GM12878 (cell line): ENCODE measurements around the gene DBNL. TPM values are rescaled to one million over a fixed set of nuclear protein-coding genes. Genes with fewer than 3 reads are reported as not detected.

Experiments
- ATAC-seq: fragments of 200-7000 bp; cut with Tn5 transposase; 3 replicates; pipeline ENCODE4 v1.9.1; 2020; ENCODE audit warnings: mild to moderate bottlenecking, moderate library complexity
- BruUV-seq: library from RNA; stranded (reverse); fragments of 400-500 nt; replicated peaks from 2 replicates; lab custom pipeline; 2021; lab: Mats Ljungman, UMichigan
- CTCF ChIA-PET: fragments of 300-600 bp; sonication (Branson Sonifier 250); formaldehyde crosslinking; extraction: SDS; loops from one replicate; lab custom pipeline; 2021; ENCODE audit warnings: inconsistent platforms; lab: Yijun Ruan, JAX
- POLR2A ChIA-PET: fragments of 350-600 bp; formaldehyde crosslinking; extraction: SDS; loops from one replicate; lab custom pipeline; 2021; ENCODE audit warnings: inconsistent platforms; lab: Charles Lee
- RAD21 ChIA-PET: fragments of 300-600 bp; sonication (Branson Sonifier 250); formaldehyde crosslinking; loops from one replicate; lab custom pipeline; 2023; ENCODE audit warnings: antibody characterized with exemption; ENCODE audit not compliant: unreplicated experiment; lab: Charles Lee
- SMC1A ChIA-PET: fragments of 300-600 bp; sonication (Branson Sonifier 250); formaldehyde crosslinking; loops from one replicate; lab custom pipeline; 2023; ENCODE audit not compliant: unreplicated experiment, uncharacterized antibody; lab: Charles Lee
- DNase-seq: peaks from one replicate; pipeline ENCODE4 v3.0.0-alpha.2; 2011; ENCODE audit warnings: low read depth, low spot score
- FAIRE-seq: peaks from 3 replicates; lab custom pipeline; 2011; peaks lifted over from hg19 to GRCh38; lab: Jason Lieb, UNC
- H2AFZ ChIP-seq: 2 replicates; pipeline ENCODE4 v1.6.0; 2011; ENCODE audit warnings: low read depth, low read length, control low read depth; ENCODE audit not compliant: control insufficient read depth
- H3K27ac ChIP-seq: 2 replicates; pipeline ENCODE4 v1.5.1; 2011; ENCODE audit warnings: control low read depth; ENCODE audit not compliant: control insufficient read depth, insufficient read depth
- H3K27me3 ChIP-seq, 2 experiments: replicated peaks in 1 of 2; 2 replicates each; pipeline versions ENCODE4 v1.6.0 to v1.6.1; 2011; ENCODE audit warnings: low read length in 1 of 2; ENCODE audit not compliant: control insufficient read depth in 2 of 2, insufficient read depth in 2 of 2
- H3K36me3 ChIP-seq, 2 experiments: 2 replicates each; pipeline ENCODE4 v1.5.1; 2011; ENCODE audit warnings: low read length in 1 of 2; ENCODE audit not compliant: control insufficient read depth in 2 of 2, insufficient read depth in 2 of 2
- H3K4me1 ChIP-seq: 2 replicates; pipeline ENCODE4 v1.6.1; 2011; ENCODE audit warnings: mild to moderate bottlenecking, low read length, moderate library complexity, mixed read lengths; ENCODE audit not compliant: control insufficient read depth, insufficient read depth
- H3K4me2 ChIP-seq: 2 replicates; pipeline ENCODE4 v1.6.0; 2011; ENCODE audit warnings: control low read depth; ENCODE audit not compliant: control insufficient read depth, insufficient read depth
- H3K4me3 ChIP-seq: fragments of 200-600 bp; sonication (generic); 2 replicates; pipeline ENCODE4 v1.5.1; 2016
- H3K79me2 ChIP-seq: 2 replicates; pipeline ENCODE4 v1.6.0; 2011; ENCODE audit warnings: low read length; ENCODE audit not compliant: control insufficient read depth, insufficient read depth
- H3K9ac ChIP-seq: 2 replicates; pipeline ENCODE4 v1.8.0; 2011; ENCODE audit warnings: low read length, control low read depth, mixed read lengths; ENCODE audit not compliant: control insufficient read depth, insufficient read depth
- H3K9me3 ChIP-seq: replicated peaks from 3 replicates; pipeline ENCODE4 v1.5.1; 2011; ENCODE audit warnings: mild to moderate bottlenecking, low read length; ENCODE audit not compliant: control insufficient read depth, insufficient read depth
- H4K20me1 ChIP-seq: 2 replicates; pipeline ENCODE4 v1.6.0; 2011; ENCODE audit not compliant: control insufficient read depth, insufficient read depth
- CREB1 ChIP-seq: IDR thresholded peaks from 2 replicates; pipeline ENCODE4 v1.6.1; 2012; ENCODE audit warnings: low read depth, mild to moderate bottlenecking, inconsistent platforms
- RELB ChIP-seq: fragments of 450-650 bp; IDR thresholded peaks from 2 replicates; pipeline ENCODE4 v1.6.1; 2017; ENCODE audit warnings: low read depth, mild to moderate bottlenecking, moderate library complexity
- TCF3 ChIP-seq: IDR thresholded peaks from 2 replicates; pipeline ENCODE4 v1.6.1; 2012; ENCODE audit warnings: low read depth, mild to moderate bottlenecking, low read length, borderline replicate concordance; ENCODE audit not compliant: insufficient read depth
- YBX1 ChIP-seq: fragments of 450-650 bp; IDR thresholded peaks from 2 replicates; pipeline ENCODE4 v1.6.1; 2016; ENCODE audit warnings: antibody characterized with exemption
- ZNF207 ChIP-seq: fragments of 450-650 bp; IDR thresholded peaks from 2 replicates; pipeline ENCODE4 v1.6.1; 2014; ENCODE audit warnings: antibody characterized with exemption, mild to moderate bottlenecking, borderline replicate concordance
- WGBS: methylation state at CpG from one replicate; pipeline ENCODE4 v1.1.6; 2016; ENCODE audit warnings: low lambda C conversion rate; ENCODE audit not compliant: insufficient replicate concordance, insufficient coverage; ENCODE audit errors: missing lambda C conversion rate; 5-methylcytosine and 5-hydroxymethylcytosine counted together
- in situ Hi-C: fragments of 300-500 bp; cut with MboI; formaldehyde crosslinking; loops from 9 replicates; pipeline ENCODE4 v1.14.3; 2018; ENCODE audit warnings: mixed read lengths
- intact Hi-C: fragments of 100-400 bp; cut with micrococcal nuclease; formaldehyde crosslinking; loops from one replicate; pipeline ENCODE4 v1.14.2; 2022; ENCODE audit not compliant: unreplicated experiment
- polyA plus RNA-seq, 11 experiments: library from polyadenylated mRNA; depleted of rRNA in 4 of 11; unstranded in 6 of 11; stranded (reverse) in 5 of 11; fragments of >200 nt; fragmentation: Nextera tagmentation in 4 of 11; fragmentation: Illumina TruSeq in 1 of 11; extraction: Ambion mirVana in 4 of 11; extraction: Trizol in 1 of 11; gene quantifications; 1 replicate in 1 of 11; 2 replicates in 10 of 11; pipeline versions ENCODE4 v1.2.1 to v1.2.3, GENCODE V29; 2011 to 2016; ENCODE audit warnings: inconsistent platforms in 2 of 11, missing spikeins in 2 of 11, low read depth in 1 of 11
- total RNA-seq, 4 experiments: library from RNA; depleted of rRNA in 3 of 4; stranded (reverse); fragments of >200 nt in 3 of 4; fragmentation: Illumina TruSeq in 1 of 4; extraction: Trizol in 1 of 4; gene quantifications; 2 replicates each; pipeline versions ENCODE4 v1.2.1 to v1.2.3, GENCODE V29; 2013 to 2021

The DBNL gene
- total and polyA plus RNA-seq, 10 of the 15 experiments (the other 5 are each of a cell fraction or from before 2014, with no cell fraction given) = 4.1 to 179 (median 84.3) TPM

DNA sequence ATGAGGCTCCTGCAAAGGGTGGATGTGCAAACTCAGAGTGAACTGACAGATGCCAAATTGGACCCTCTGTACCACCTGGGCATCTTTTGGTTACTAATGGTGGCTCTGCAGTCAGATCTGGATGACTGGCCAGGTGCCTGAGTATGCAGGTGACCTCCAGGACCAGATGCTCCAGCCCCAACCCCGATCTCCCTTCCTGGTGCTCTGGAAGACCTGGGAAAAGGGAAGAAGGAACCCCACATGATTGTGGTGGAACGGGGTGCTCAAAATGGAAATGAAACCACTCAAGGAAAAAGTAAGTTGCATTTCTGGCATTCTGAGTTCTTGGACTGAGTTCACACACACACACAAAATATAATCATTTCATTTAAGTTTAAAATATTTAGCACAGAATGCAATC, 49.9 kb downstream of the DBNL start:
- Histone ChIP-seq H3K4me3 (no peak overlapping the region), H3K27me3 (no peaks in the 10 kb centered on the region), H4K20me1 (no peaks in the 10 kb centered on the region), H3K79me2 (no peaks in the 10 kb centered on the region), H3K27ac (no peak overlapping the region), H3K36me3 (no peaks in the 10 kb centered on the region), H3K4me2 (no peak overlapping the region), H3K9ac (no peak overlapping the region), H3K4me1 (peaks cover 14% of the 10 kb centered on the region), H3K9me3 (no peaks in the 10 kb centered on the region), H2AFZ (no peak overlapping the region)
- RAD21 ChIA-PET = no interaction called here
- CTCF ChIA-PET = no interaction called here
- POLR2A ChIA-PET = interaction anchor here (1.1 kb wide), 1 partner anchor 9 kb away, joined by 8 read pairs; no protein-coding TSS in a partner anchor
- FAIRE-seq (no peak), ATAC-seq (no peak), DNase-seq (no peak)
- WGBS = 35% methylated on average over 2 of the region's 2 CpGs
- in situ Hi-C loops = no loop called here
- TF ChIP-seq YBX1 = no peak
- TF ChIP-seq CREB1 = no peak
- TF ChIP-seq ZNF207 = no peak
- TF ChIP-seq RELB = no peak
- no peak for TF ChIP-seq TCF3
- intact Hi-C loops = no loop called here
- no TSS peak for BruUV-seq
- SMC1A ChIA-PET = no interaction called here
